Kidney (tissue), 14 donors: ENCODE data around the gene TPM4. TPM values are rescaled to one million over a fixed set of nuclear protein-coding genes. Genes with fewer than 3 reads are reported as not detected.
"Not testable (repeated sequence)": the region's sequence is repeated elsewhere in the genome, so short reads cannot be mapped to it uniquely, and the experiment has no call there.

ENCODE experiments used
- DNase-seq, 5 donors: peaks; one replicate each; pipeline ENCODE4 v3.0.0-alpha.2; 2013 to 2020
- FAIRE-seq: peaks from 2 replicates; lab custom pipeline; 2012; peaks lifted over from hg19 to GRCh38; lab: Jason Lieb, UNC
- H3K27ac ChIP-seq, 2 donors: one replicate each; pipeline ENCODE4 v1.7.0; 2013; ENCODE audit warnings: low read depth in 2 of 2, low read length in 2 of 2, inconsistent platforms in 1 of 2
- H3K27me3 ChIP-seq: one replicate; pipeline ENCODE4 v1.7.1; 2013; ENCODE audit warnings: low read length, inconsistent platforms; ENCODE audit not compliant: control insufficient read depth, insufficient read depth
- H3K36me3 ChIP-seq, 3 donors: one replicate each; pipeline versions ENCODE4 v1.7.0 to v1.7.1; 2013; ENCODE audit warnings: low read length in 3 of 3, control low read depth in 1 of 3, inconsistent platforms in 1 of 3; ENCODE audit not compliant: insufficient read depth in 3 of 3, control insufficient read depth in 2 of 3
- H3K4me1 ChIP-seq, 3 donors: one replicate each; pipeline versions ENCODE4 v1.7.0 to v1.7.1; 2013; ENCODE audit warnings: low read length in 3 of 3, inconsistent platforms in 1 of 3, low read depth in 1 of 3; ENCODE audit not compliant: control insufficient read depth in 2 of 3, insufficient read depth in 2 of 3
- H3K4me3 ChIP-seq, 3 donors: one replicate each; pipeline versions ENCODE4 v1.7.0 to v1.8.1; 2013; ENCODE audit warnings: low read length in 3 of 3, control low read depth in 1 of 3, inconsistent platforms in 1 of 3
- H3K9ac ChIP-seq, 3 donors: one replicate each; pipeline versions ENCODE4 v1.7.0 to v1.7.1; 2013; ENCODE audit warnings: low read length in 3 of 3, control low read depth in 1 of 3, inconsistent platforms in 1 of 3
- H3K9me3 ChIP-seq, 3 donors: one replicate each; pipeline versions ENCODE4 v1.7.0 to v1.7.1; 2013; ENCODE audit warnings: low read length in 3 of 3, control low read depth in 1 of 3, inconsistent platforms in 1 of 3; ENCODE audit not compliant: control insufficient read depth in 2 of 3, insufficient read depth in 1 of 3
- intact Hi-C: fragments of 100-400 bp; cut with DNase I; formaldehyde crosslinking; loops from one replicate; pipeline ENCODE4 v1.11.1; 2022
- polyA plus RNA-seq: library from polyadenylated mRNA; stranded (reverse); fragments of 350-450 nt; fragmentation: Illumina TruSeq; extraction: RNeasy Lipid Tissue Mini Kit (QIAGEN cat#74804); gene quantifications from one replicate; pipeline ENCODE4 v1.2.3, GENCODE V29; 2014; ENCODE audit warnings: low read depth, low replicate concordance; ENCODE audit not compliant: insufficient read depth
- total RNA-seq: library from RNA; stranded (reverse); fragmentation: NEBNext Ultra II Directional; extraction: Animal tissue kit (Norgen Biotek cat#: 25700); gene quantifications from one replicate; pipeline ENCODE4 v1.2.1, GENCODE V29; 2021
- TF ChIP-seq, protein P1 (sequence below): IDR thresholded peaks from 3 replicates; pipeline ENCODE4 v1.5.1; 2012; ENCODE audit warnings: mild to moderate bottlenecking, moderate library complexity, borderline replicate concordance; ENCODE audit not compliant: insufficient read depth; ENCODE audit errors: extremely low read depth
- donor health status: control.
- donor health status: control.
- donor health status: control.
- donor health status: control.
- donor health status: control.
- donor health status: DM: yes; HTN: yes; CAD: no.
- donor health status: Normal renal cell carcinoma (clear cell type).

TPM4 gene
- total and polyA plus RNA-seq, 2 donors from 2014 or later = 132 to 273 TPM

DNA sequence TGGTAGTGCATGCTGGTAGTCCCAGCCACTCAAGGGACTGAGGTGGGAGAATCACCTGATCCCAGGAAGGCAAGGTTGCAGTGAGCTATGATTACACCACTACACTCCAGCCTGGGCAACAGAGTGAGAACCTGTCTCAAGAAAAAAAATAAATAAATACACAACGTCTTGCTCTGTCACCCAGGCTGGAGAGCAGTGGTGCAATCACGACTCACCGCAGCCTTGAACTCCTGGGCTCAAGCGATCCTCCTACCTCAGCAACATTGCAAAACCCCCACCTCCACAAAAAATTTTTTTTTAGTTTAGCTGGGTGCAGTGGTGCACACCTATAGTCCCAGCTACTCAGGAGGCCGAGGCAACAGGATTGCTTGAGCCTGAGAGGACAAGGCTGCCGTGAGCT lies 8.8 kb downstream of the TPM4 start:
- DNase-seq = no peak
- Histone ChIP-seq H3K4me3 (no peak overlapping the region), H3K9ac (no peak overlapping the region), H3K27me3 (no peaks in the 10 kb centered on the region), H3K9me3 (no peaks in the 10 kb centered on the region), H3K27ac (no peak overlapping the region), H3K4me1 (peaks cover 0 to 10% (median 8%) of the 10 kb centered on the region in 3 donors), H3K36me3 (peaks cover 13 to 19% (median 14%) of the 10 kb centered on the region in 3 donors)
- intact Hi-C loops = no loop called here
- no peak for FAIRE-seq
- TF ChIP-seq, protein P1, sequence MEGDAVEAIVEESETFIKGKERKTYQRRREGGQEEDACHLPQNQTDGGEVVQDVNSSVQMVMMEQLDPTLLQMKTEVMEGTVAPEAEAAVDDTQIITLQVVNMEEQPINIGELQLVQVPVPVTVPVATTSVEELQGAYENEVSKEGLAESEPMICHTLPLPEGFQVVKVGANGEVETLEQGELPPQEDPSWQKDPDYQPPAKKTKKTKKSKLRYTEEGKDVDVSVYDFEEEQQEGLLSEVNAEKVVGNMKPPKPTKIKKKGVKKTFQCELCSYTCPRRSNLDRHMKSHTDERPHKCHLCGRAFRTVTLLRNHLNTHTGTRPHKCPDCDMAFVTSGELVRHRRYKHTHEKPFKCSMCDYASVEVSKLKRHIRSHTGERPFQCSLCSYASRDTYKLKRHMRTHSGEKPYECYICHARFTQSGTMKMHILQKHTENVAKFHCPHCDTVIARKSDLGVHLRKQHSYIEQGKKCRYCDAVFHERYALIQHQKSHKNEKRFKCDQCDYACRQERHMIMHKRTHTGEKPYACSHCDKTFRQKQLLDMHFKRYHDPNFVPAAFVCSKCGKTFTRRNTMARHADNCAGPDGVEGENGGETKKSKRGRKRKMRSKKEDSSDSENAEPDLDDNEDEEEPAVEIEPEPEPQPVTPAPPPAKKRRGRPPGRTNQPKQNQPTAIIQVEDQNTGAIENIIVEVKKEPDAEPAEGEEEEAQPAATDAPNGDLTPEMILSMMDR = no peak

DNA sequence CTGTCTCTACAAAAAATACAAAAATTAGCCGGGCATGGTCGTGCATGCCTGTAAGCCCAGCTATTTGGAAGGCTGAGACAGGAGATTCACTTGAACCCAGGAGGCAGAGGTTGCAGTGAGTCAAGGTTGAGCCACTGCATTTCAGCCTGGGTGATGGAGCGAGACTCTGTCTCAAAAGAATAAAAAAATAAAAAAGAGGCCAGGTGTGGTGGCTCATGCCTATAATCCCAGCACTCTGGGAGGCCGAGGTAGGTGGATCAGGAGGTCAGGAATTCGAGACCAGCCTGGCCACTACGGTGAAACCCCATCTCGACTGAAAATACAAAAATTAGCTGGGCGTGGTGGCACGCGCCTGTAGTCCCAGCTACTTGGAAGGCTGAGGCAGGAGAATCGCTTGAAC lies 11.1 kb downstream of the TPM4 start:
- H3K36me3 ChIP-seq = peaks cover 19 to 26% (median 21%) of the 10 kb centered on the region in 3 donors
- H3K4me1 ChIP-seq, H3K9ac ChIP-seq, H3K27me3 ChIP-seq, intact Hi-C loops, H3K4me3 ChIP-seq, H3K27ac ChIP-seq, FAIRE-seq, H3K9me3 ChIP-seq: not testable (repeated sequence)
- DNase-seq = peak in 1 of 5 donors; percentile 30

DNA sequence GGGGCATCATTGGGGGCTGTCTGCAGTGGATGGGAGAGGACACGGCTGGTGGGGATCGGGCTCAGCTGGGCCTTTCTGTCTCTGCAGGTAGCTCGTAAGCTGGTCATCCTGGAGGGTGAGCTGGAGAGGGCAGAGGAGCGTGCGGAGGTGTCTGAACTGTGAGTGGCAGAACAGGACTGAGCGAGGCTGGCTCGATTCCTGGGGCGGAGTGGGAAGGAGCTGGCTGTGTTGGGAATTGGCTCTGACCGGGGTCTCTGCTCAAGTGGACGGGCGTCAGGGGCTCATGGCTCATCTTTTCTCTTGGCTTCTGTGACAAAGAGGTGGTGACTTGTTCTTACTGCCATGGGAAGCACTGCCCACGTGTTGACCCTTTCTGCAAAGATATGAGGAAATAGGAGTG lies 11.6 kb downstream of the TPM4 start:
- Histone ChIP-seq H3K36me3 (peaks cover 19 to 26% (median 21%) of the 10 kb centered on the region in 3 donors), H3K4me3 (no peak overlapping the region), H3K9ac (no peak overlapping the region), H3K4me1 (peaks cover 0 to 10% (median 8%) of the 10 kb centered on the region in 3 donors), H3K9me3 (no peaks in the 10 kb centered on the region), H3K27me3 (no peaks in the 10 kb centered on the region), H3K27ac (peak overlapping the region in 1 of 2 donors; percentile 11)
- TF ChIP-seq, protein P1 = no peak
- FAIRE-seq = no peak
- DNase-seq = peak in 1 of 5 donors; percentile 64
- intact Hi-C loops = no loop called here

DNA sequence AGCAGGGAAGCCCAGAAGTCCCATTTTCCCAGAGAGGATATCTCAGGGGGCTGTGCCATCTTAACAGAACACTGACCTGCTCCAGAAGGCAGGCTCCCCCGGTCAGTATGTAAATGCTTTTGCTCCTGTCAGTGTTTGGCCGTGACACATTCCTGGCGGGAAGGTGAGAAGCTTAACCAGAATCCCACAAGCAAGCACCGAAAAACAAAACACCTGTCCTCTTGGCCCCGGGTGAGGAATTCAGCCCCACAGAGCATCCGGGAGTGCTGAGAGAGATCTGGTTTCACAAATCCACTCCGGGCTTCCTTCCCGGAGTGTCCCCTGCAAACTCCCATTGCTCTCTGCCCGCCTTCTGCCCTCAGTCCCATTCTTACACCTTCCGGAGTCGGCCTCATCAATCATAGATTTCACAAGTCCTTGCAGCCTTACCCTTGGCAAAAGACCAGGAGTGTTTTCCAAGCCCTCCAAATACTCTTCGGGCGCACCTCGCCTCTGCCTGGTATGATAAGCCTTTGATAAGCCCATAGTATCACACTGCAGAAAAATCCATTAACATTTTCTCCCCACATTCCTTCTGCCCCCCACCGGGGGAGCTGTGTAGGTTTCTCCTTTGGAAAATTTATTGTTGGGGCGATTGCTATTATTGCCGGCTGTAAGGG lies 12.2 kb downstream of the TPM4 start:
- no peaks in the 10 kb centered on the region for H3K27me3 ChIP-seq
- intact Hi-C loops = no loop called here
- H3K27ac ChIP-seq = peak overlapping the region in 1 of 2 donors; percentile 11
- H3K9me3 ChIP-seq = no peaks in the 10 kb centered on the region
- H3K4me1 ChIP-seq = peaks cover 0 to 10% (median 8%) of the 10 kb centered on the region in 3 donors
- H3K9ac ChIP-seq = no peak overlapping the region
- H3K36me3 ChIP-seq = peaks cover 19 to 24% (median 23%) of the 10 kb centered on the region in 3 donors
- H3K4me3 ChIP-seq = no peak overlapping the region
- TF ChIP-seq, protein P1 = no peak
- peak in 3 of 5 donors; percentile 33 to 66 (median 57) for DNase-seq
- no peak for FAIRE-seq
